Left cardiac atrium (tissue), 4 donors: ENCODE results near the gene MAB21L1. TPM values are rescaled to one million over a fixed set of nuclear protein-coding genes. Genes with fewer than 3 reads are reported as not detected.

Experiments used
- ATAC-seq, 2 donors: fragments of 200-7000 bp; cut with Tn5 transposase; one replicate each; pipeline ENCODE4 v1.9.1; 2020; ENCODE audit warnings: mild to moderate bottlenecking in 2 of 2, moderate library complexity in 2 of 2
- DNase-seq: peaks from one replicate; pipeline ENCODE4 v3.0.0-alpha.2; 2020
- intact Hi-C, 2 donors: fragments of 100-400 bp; cut with DNase I; formaldehyde crosslinking; loops; one replicate each; pipeline versions ENCODE4 v1.14.1 to v1.15.1; 2022 to 2023
- long read RNA-seq: library from polyadenylated mRNA; unstranded; transcript quantifications from one replicate; pipeline ENCODE4 v2.0.0, GENCODE V29; 2021
- total RNA-seq, 2 donors: library from RNA; stranded (reverse); fragmentation: NEBNext Ultra II Directional; extraction: Animal tissue kit (Norgen Biotek cat#: 25700); gene quantifications; one replicate each; pipeline ENCODE4 v1.2.1, GENCODE V29; 2021
- donor health status: DM: no; HTN: yes; CAD: no.
- donor health status: DM: no; HTN: yes; CAD: no; lungs with severe emphysema.
- donor health status: DM: yes; HTN: yes; CAD: no.
- donor health status: Dilated cardiomyopathy.

The MAB21L1 gene
- total RNA-seq = under 1 TPM; 0.24 to 0.29 TPM
- long read RNA-seq = 0 reads

DNA sequence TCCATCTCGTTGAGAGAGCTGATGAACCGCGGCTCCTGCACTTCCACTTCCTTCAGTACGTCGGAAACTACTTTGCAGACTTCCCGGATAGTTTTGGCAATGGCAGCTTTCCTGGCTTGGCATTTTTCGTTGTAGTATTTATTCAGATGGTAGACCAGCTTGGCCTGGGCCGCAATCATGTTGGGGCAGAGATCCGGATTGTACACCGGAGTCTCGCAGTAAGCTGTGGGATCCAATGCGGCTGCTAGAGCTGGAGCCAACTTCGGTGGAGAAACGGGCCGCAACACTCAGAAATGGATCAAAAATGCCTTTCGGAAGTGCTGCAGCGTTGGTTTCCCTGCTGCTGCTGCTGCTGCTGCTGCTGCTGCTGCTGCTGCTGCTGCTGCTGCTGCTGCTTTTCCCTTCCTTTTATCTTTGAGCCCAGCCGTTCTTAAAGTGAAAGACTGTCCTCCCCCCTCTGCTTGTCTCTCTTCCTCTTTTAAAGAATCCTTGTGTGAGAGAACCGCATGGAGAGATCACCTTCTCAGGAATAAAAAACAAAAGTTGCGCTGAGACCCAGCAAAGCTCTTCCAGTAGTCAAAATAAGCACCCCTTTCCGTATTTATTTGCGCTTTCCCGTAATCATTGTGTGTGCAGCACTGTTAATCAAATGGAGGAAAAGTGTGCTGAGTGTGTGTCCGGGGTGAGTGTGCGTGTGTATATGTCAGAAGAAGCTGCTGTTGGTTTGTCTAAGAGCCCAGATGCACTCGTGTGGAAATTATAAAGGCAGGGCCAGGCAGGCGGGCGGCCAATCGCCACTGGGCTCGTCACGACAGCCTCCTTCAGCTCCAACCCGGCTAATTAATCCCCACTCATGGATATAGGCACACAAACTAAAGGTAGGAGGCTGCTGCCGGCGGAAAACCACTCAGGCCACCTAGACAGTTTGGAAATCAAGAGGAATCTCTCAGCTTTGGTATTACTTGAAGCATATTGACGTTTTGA, at the start of gene MAB21L1:
Gene MAB21L1, minus strand, starts transcription at position 730 of the 984 bp plus-strand sequence. Its CDS starts 551 bp downstream, at position 179.
- ATAC-seq (peak; percentile 44 to 66), DNase-seq (peak; percentile 15)
- intact Hi-C loops = no loop called here

GRCh38 chr13:35524171-35524570, 47.7 kb upstream of the MAB21L1 start:
- intact Hi-C loops = no loop called here
- DNase-seq (no peak), ATAC-seq (no peak)

DNA sequence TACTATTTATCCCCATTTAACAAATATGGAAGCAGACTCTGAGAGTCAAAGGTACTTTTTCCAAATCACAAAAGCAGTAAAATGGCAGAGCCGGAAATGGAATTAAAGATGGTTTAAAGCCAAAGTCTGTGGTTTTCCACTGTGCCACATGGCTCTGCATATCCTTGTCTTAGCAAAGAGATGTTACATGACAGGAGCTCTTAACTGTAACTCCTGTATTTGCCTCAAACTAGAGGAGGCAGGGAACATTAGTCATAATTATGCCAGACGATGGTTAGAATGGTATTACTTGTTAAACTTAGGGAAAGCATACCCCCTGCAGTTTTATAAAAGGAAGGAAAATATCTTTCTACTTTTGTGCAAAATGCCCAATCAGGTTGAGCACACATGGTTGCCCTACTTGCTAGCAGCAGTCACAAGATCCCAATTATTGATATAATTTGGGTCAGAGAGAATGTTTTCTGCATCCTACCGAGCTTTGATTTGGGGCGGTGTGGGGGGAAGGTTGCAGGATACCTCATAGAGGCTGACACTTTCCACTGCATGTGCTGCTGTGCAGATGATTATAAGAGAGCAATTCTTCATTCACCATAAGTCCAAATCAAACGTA, 42.0 kb upstream of the MAB21L1 start:
- no peak for DNase-seq
- ATAC-seq = no peak
- intact Hi-C loops = no loop called here

DNA sequence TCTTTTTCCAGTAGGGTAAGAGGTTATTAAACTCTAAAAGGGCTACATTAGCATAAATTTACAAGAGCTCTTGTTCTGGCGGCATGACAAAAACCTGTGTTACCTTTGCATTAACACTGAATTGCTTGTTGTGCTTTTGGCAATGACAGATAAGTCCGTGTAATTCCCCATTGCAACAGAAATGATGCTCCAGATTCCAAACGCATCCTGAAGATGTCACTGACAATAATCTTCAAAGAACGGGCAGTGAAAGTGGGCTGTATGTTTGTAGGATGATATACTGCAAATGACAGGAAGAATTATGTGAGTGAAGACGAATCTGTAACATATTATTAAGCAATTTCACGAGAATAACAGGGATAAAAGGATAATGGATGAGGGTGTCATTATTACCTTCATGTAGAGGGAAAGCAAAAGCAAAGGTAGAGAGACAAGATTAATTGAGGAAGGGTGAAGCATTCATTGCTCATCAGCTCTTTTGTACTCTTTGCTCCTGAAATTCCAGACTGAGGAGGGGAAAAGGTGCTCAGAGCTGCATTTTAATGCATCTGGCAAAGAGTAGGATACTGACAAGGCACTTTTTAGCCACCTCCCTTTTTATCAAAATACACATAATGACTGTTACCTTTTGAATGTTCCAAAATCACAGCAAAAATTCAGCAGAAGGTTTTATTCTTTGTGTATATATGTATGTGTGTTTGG, 38.5 kb upstream of the MAB21L1 start:
- intact Hi-C loops = no loop called here
- DNase-seq = no peak
- ATAC-seq = no peak

DNA sequence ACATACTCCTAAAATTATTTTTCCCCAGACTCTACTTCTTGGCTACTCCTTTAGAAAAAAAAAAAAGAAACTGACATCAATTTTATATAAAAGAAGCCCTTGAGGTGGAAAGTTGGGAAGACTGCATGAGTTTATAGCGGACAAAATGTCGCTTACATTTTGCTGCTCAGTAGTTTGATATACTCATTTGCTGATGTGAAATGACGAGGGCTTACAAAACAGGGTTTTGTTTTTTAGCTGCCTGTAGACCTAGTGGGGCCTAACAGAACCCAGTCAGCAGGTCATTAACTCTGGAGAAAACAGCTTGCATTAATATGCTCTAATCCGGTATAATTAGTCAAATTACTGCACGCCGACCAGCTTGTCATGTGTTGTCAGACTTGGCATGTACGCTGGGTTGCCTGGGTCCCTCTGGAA, 37.6 kb upstream of the MAB21L1 start:
- intact Hi-C loops = no loop called here
- DNase-seq (no peak), ATAC-seq (no peak)

- DNase-seq (no peak), ATAC-seq (peak; percentile 50 to 86)
- intact Hi-C loops = no loop called here
These were observed 35.9 kb upstream of the MAB21L1 start for GRCh38 chr13:35512271-35512920.

DNA sequence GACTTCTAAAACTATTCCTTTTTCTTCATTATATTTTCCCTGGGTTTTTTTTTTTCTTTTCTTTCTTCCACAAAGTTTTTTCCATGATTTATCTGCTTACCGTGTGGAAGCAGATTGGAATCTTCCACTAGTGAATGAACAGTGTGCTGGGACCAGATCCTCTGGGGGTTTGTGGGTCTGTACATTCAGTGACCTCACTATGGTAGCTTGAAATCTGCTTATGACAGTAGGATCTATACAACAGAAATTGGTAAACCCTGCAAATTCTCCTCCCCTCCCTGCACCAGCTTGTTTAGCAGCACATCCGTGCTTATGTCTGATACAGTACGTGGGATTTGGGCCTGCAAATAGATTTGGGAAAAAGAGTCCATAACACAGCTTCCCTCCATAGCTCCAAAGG, 26.0 kb upstream of the MAB21L1 start:
- intact Hi-C loops = no loop called here
- ATAC-seq (no peak), DNase-seq (no peak)

DNA sequence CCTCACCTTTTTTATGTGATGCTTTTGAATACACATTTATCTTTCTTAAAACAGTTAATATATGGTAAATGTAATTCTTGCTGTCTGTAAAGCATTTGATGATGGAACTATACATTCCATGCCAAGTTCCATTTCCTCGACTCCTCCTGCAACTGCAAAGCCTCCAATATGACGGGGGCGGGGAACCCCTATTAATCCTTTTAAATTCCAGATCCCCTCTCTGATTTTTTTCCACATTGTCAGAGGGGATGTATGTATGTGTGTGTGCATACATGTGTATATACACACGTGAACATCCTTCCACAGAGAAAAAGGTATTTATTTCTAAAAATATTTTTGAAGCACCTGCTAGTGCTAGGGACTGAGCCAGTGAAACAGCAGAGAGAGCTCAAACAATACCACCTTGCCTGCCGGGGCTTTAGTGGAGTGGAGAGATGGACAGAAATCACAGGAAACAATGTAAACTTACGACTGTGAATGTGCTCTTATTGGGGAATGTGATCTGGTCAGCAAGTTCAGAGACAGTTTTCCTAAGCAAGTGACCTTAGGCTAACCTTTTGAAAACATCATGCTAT, 25.3 kb upstream of the MAB21L1 start:
- intact Hi-C loops = no loop called here
- ATAC-seq = no peak
- no peak for DNase-seq

GRCh38 chr13:35500144-35500543, 23.7 kb upstream of the MAB21L1 start:
- DNase-seq (no peak), ATAC-seq (no peak)
- intact Hi-C loops = no loop called here

- ATAC-seq = peak in 1 of 2 donors; percentile 12
- intact Hi-C loops = no loop called here
These were observed 23.2 kb upstream of the MAB21L1 start for GRCh38 chr13:35499676-35500075.

GRCh38 chr13:35499196-35499662, 22.7 kb upstream of the MAB21L1 start:
- DNase-seq = no peak
- intact Hi-C loops = no loop called here
- ATAC-seq = peak; percentile 78 to 89

More at GRCh38 chr13:35499676-35500075, 23.2 kb upstream of the MAB21L1 start:
- DNase-seq = no peak

GRCh38 chr13:35498231-35498630, 21.7 kb upstream of the MAB21L1 start:
- ATAC-seq (no peak), DNase-seq (no peak)
- intact Hi-C loops = no loop called here

DNA sequence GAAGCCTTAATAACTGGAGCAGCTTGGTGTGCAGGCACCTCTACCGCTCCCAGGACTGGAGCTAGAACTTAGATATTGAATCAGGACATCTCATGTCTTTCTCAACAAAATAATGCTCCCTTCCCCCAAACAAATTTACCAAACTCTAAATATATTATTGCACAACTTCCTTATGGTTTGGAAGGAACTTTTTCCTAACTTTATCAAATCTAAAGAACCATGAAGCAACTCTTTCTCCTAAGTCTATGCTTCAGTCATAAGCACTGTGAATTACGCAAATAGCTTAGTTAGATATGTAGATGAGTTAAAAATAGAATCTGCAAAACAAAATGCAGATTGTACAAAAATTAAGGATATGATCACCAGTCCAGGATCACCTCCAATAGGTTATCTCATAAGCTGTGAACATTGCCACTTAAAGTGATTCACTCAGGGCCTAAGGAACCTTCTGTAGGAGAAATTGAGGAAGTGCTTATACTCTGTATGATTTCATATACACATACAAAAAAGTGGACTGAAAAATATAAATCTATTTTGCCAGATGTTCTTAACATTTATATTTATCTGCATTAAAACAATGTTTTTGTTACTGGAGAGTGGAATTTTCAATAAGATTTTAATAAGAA, 20.4 kb upstream of the MAB21L1 start:
- DNase-seq (no peak), ATAC-seq (no peak)
- intact Hi-C loops = no loop called here

GRCh38 chr13:35496006-35496405, 19.5 kb upstream of the MAB21L1 start:
- no peak for ATAC-seq
- no peak for DNase-seq
- intact Hi-C loops = no loop called here

- intact Hi-C loops = no loop called here
- no peak for DNase-seq
- no peak for ATAC-seq
These were observed 12.6 kb upstream of the MAB21L1 start for GRCh38 chr13:35489050-35489449.

GRCh38 chr13:35485424-35485823, 8.9 kb upstream of the MAB21L1 start:
- DNase-seq (no peak), ATAC-seq (no peak)
- intact Hi-C loops = no loop called here

- intact Hi-C loops = no loop called here
- no peak for ATAC-seq
- no peak for DNase-seq
These were observed 7.9 kb upstream of the MAB21L1 start for GRCh38 chr13:35484384-35484783.

- intact Hi-C loops = no loop called here
- ATAC-seq = no peak
These were observed 7.3 kb upstream of the MAB21L1 start for GRCh38 chr13:35483761-35484160.

More at GRCh38 chr13:35483761-35484160, 7.3 kb upstream of the MAB21L1 start:
- DNase-seq = no peak
